ENCODE data around the gene SMYD3.
"Not testable (repeated sequence)": the region's sequence is repeated elsewhere in the genome, so short reads cannot be mapped to it uniquely, and the experiment has no call there.

Gene SMYD3

DNA sequence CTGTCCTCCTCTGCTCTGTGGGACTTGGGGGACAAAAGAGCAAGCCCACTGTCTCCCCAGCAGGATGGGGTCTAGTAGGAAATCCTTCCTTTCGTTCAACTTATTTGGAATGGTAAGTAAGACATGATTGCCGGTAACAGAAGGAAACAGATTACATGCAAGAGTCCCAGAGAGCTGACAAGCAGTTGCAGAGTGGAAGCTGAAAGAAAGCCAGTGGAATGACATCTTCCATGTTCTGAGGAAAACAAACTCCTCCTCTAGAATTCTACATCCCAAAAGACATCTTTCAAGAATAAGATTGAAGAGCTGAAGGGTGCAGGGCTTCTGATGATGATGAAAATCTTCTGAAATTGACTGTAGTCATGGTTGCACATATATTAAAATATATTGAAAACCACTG is 732.9 kb downstream of the SMYD3 start:
- DNase-seq, result no peak

DNA sequence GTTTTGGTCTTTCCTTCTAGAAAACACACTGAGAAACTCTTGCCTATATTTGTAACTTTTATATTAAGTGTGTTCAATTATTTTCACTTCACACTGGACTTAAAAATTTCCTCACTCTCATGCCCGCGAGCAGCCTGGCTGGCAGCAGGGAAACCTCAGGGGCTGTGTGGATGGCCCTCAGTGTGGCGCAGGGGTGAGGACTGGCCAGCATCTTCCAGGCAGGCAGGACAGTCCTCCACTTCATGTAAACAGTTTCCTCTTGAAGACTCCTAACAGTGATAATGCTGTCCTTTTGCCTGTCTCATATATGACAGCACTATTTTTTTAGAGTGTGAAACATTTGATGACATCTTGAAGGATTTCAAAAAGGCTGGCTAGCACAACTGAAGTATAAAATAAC is 733.7 kb downstream of the SMYD3 start:
- DNase-seq, result no peak

DNA sequence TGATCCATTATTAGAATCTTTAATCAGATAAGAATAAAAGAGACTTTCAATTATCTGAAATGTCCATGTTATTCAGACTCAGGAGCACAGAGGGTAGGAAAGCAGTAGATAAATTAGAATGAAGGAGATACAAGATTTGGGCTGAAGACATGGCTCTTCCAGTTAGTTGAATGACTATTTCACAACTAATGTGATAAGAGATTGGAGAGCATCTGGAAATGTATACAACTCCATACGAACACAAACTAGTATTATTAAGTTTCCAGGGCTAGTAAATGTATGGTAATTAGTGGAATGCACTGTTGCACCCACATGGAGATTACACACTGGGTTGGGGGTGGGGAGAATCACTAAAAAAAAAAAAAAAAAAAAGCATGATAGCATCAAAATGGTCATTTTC is 734.3 kb downstream of the SMYD3 start:
- DNase-seq, result no peak

DNA sequence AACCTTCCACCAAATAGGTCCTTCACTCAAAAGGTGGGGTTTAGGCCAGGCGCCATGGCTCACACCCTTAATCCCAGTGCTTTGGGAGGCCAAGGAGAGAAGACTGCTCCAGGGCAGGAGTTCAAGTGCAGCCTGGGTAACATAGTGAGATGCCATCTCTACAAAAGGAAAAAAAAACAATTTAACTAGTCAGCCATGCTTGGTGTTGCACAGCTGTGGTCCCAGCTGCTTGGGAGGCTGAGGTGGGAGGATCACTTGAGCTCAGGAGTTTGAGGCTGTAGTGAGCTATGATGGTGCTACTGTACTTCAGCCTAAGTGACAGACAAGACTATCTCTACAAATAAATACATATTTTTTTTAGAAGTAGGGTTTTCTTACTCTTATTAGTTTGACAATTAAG is 734.8 kb downstream of the SMYD3 start:
- DNase-seq, result no peak

DNA sequence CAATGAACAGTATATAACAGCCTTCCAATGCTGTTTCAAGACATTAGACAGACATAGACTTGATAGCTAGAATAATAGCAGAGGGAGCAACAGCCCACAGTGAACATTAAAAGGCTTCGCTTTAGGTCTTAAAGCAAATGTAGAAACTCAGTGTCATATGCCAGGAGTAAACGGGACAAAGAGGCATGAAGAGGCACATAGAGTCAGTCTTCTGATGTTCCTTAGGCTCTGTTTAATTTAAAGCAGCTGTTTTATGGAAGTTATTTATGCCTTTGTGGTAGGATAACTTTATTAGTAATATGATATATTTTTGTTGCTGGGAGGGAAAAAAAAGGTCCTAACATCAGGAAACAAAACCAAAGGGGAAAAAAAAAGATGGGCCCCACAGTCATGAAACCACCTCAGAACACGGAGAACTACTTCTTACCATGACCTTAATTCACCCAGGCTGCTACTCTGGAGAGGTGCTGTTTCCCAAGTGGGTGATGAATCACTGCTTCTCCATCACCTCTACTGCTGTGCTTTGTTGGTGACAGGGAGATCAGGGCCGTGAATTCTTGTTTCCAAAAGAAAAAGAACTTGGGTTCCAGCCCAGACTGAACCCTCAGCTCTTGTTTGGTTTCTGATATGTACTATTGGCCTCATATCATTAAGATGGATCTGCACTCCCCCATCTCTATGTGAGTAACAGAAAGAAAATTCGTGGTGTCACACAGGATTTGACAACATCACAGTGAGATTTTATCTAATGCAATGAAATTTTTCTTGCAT is 735.4 kb downstream of the SMYD3 start:
- no peak for DNase-seq

DNA sequence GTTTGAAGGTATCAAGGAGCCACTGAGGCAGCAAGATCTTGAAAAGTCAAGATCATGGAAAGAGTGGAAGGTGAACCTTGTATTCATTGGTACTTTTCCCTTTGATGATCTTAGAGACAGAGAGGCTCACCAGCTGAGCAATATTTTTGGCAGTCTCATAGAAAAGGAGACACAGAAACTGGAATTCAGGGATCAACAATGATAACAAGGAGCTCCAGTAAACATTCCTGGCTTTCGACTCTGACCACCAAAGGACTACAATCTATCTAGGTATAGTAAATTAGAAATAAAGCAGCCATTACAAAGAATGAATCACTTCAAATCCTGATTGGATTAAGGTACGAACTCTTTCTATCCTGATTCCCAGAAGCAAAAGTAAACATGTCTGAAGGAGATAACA is 736.9 kb downstream of the SMYD3 start:
- no peak for DNase-seq

DNA sequence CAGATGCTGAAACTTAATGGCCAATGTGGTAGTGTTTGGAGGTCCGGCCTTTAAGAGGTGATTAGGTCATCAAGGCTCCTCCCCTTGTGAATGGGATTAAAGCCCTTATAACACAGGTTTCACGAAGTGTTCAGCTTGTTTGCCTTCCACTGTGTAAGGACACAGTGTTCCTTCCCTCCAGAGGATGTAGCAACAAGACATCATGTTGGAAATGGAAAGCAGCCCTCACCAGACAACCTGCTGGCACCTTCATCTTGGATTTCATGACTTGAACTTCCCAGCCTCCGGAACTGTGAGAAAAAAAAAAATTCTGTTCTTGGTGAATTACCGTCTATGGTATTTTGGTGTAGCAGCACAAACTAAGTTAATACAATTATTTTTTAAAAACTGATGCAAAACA is 738.5 kb downstream of the SMYD3 start:
- no peak for DNase-seq

DNA sequence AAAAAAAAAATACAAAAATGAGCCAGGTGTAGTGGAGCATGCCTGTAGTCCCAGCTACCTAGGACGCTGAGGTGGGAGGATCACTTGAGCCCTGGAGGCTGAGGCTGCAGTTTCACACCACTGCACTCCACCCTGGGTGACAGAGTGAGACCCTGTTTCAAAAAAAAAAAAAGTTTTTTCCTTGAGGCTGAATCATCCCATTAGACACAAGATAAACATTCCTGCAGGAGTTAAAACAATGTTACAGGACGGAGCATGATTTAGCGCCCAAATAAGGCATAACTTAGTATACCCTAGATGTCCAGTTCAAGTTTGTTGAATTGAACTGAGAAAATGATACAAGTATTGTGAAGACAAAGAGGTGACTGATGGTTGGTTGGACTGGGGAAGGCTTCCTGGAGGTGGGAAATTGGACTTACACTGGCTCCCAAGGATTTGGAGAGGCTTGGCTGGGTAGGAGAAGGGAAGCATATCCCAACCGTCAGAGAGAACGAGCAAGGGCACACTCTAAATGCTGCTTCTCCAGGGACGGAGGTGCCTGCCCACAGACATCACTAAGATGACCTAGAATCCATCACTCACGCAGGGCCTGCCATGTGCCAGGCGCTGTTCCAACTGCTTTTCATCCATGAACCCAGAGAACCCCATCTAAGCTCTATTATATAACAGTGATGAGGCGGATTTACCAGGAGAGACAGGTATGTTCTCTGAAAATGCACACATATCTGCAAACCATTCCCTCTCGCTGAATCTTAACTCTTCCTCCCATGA is 741.7 kb downstream of the SMYD3 start:
- DNase-seq, result no peak

DNA sequence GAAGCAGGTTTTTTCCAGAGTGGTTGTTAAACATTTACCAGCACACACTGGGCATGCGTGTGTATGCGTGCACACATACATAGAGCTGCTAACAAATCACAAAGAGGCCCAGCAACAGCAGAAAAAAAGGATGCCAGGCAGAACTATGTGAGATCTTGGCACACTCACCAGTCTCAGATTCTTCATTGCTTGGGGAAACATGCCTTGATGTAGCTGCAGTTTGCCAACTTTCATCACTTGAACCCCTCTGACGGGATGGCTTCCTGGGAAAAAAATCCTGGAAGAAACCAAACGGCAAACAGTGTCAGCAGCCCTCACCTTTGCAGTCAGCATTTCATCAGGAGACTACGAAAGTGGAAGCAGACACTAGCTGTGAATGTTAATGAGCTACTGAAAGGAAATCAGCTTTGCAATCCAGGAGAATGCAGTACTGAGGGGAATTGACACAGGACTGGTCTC is 743.2 kb downstream of the SMYD3 start:
- DNase-seq, result no peak

DNA sequence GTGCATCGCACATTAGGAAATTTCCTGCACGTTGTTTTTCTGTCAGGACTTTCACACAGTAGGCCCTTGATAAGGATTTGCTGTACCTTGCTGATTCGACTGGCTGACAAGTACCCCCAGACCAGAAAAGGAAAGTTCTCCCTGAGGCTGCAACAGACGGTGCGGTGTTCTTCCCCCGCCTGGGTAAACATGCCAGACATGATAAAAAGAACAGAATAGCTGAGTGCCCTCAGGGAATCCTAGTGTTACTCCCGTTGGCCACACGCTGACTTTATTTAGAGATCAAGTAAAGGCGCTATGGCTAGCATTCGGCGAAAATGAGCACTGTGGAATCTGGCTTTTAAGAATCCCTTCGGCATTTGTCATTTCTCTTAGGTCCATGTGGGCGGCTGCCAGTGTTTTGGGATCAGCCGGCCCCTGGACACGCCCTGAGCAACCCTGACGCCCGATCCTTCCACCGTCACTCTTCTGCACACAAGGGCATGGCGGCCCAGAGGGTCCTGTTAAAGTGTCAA is 744.6 kb downstream of the SMYD3 start:
- no peak for DNase-seq

DNA sequence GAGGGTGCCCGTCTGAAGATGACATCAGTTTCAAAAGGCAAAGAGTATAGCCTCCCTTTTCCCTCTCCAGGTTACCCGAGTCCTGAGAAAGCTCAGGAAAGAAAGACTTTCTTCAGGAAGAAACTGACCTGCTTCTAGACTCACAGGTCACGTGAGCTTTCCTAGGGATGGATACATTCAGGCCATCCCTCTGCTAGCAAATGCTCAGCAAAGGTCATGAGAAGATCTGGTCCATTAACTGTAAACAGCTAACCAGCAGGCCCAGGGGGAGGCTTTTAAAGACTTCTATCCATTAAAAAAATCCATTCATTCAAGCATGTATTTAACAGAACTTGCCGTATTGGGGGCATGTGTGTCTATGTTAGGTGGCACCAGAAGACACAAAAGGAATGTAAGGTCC is 746.8 kb downstream of the SMYD3 start:
- DNase-seq, result no peak

DNA sequence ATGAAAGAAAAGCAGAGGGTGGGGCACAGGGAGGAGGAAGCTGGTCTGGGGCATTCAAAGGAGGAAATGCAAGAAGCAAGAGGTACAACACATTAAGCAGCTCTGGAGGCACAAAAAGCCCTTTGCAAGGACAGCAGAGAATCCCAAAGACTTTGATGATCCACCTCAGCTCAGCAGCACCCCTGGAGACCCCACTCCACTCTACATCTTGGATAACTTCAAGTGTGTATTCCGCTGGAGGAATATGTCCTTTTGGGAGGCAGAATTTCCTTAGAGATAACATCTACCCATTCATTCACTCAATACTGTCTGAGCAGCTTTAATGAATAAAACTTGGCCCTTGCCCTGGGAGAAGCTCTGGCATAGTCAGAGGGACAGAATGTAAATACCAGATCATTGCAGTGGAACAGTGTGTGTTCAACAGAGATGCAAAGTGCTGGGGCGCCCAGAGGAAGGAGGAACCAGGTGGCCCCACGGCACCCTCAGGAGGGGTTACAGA is 752.6 kb downstream of the SMYD3 start:
- DNase-seq, result no peak

DNA sequence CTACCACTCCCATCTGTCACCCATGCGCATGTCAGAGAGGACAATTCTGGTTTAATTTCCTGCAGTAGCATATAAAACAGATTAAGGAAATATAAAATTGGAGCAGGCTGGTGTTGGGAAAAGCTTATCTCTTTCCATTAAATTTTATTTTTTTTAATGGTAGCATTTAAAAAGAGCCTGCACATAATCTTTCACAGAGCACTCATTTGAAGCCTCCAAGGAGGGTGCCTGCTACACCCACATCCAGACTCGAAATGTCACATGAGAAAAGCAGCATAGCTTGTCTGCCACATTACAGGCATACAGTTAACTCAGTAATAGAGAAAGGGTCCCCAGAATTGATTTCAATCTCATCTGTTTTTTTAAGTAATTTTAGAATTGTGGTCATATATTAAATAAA is 753.3 kb downstream of the SMYD3 start:
- DNase-seq, result no peak

DNA sequence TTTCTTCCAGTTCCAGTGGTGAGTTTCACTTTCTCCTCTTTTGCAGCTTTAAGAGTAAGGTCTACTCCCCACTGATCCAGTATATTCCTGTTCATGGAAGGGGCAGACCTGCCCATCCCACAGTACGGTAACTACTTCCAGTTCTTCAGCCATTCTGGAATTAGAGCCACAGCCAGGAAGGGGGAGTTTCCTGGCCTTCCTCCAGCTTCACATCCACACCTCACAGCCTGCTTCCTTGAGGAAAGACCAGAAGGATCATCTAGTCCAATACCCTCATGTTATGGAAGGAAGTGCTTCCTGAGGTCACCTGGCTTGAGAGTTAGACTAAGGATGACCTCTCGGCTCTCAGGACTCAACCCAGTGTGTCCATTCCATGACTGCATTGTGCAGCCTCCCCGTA is 754.5 kb downstream of the SMYD3 start:
- no peak for DNase-seq

DNA sequence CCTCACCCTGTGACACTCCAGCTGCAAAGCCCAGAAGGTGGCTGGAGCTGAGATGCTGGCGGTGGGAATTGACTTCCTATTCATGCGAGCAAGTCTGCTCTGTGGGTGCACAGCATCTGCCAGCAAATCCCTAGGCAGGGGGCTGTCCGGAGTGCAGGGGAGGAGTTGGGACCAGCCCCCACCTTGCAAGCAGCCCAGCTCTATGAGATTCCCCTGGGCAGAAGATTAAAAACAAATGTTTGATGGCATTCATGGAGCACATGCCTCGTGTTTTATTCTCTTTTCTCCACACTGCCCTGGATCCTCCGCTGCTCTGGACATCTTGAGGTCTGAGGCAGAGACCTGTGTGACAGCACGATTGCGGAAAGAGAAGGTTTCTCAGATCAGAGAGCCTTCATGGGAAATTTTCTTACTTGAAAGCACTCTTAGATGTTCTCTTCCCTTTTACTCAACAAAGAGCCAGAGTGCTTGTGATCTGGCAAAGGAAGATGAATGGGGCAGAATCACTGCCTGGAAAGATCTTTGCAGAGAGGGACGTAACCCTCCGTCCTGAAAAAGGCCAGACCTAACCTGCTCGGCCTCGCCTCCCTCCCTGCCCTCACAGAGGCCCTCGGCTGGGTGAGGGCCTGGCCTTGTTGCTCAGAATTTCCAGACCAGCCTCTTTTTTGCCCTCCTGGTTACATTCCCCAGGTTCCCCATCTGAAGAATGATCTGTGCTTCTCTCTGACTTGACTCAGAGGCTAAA is 755.2 kb downstream of the SMYD3 start:
- DNase-seq, result no peak

DNA sequence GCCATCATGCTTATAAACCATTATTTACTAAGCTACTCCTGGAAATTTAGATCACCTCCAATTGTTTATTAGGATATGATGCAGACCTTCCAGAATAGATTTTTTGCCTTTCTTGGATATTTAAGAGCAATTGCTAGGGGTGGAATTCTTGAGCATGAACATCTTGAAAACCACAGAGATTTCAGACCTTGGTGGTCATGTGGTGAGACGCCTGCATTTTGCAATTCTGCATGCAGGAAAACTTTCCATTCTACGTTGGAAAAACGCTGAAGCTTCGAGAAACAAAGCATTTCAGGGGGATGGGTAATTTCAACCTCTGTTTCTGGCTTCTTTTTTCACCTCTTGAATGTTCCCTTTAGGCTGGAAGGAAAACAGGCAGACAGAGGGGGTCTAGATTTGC is 756.0 kb downstream of the SMYD3 start:
- no peak for DNase-seq

DNA sequence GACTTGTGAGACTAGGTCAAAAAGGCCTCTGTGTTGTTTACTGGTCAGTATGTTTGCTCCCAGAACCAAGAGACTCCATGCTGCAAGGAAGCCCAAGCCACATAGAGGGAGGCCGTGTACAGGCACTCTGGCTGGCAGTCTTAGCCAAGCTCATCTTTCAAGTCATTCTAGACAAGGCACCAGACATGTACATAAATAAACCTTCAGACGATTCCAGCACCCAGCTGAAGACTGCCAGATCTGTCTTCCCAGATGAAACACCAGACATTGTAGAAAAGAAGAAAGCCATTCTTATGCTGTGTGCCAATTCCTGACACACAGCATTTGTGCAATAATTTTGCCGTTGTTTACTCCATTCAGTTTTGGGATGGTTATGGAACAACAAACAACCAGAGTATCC is 756.8 kb downstream of the SMYD3 start:
- no peak for DNase-seq

DNA sequence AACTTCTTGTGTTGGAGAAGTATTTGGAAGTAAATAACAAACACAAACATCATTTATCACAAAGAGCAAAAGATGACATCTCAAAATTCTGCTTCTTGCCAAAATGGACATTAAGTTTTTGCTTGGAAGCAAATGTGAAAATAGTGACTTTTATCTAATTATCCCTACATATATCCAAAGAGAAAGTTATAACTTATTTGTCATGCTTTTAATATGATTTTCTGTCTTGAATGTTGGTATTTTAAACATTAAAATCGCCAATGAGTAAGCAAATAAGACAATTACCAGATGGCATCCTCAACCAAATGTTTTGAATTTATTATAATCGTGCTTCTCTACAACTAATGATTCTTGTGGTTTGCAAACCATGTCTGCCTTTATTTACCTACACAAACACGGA is 758.0 kb downstream of the SMYD3 start:
- DNase-seq, result no peak

DNA sequence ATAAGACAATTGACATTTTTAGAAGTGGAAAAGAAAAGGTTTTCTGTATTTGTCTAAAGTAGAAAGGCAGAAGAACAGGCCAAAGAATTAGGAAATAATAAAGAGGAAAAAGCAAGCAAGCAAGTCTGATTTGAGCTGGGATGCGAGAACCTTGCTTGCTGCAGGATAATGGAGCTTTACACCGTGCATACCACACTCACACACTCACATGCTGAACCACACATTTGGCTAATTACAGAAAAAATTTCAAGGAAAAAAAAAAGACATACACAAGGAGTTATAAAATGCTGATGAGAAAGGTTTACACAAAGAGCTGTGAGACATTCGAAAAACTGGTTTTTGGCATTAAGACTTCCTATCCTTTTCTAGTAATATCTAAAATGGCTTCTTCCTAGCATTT is 758.4 kb downstream of the SMYD3 start:
- DNase-seq, result no peak

DNA sequence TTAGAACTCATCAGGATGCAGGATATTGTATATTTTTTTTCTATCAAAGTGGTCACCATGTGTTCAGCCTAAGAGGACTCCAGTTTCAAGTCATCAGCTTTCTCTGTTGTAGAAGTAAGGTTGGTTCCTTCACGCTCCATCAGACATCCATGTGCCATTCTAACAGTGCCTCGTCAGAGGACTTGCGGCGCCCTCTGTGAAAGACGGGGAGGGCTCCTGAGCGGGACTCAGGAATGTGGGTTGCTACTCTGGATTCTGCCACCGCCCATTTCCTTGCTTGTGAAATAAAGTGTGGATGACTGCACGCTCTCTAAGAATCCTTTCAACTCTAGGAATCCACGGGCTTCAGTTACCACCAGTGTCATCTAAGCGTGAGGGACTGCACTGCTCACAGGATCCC is 758.8 kb downstream of the SMYD3 start:
- DNase-seq, result no peak

DNA sequence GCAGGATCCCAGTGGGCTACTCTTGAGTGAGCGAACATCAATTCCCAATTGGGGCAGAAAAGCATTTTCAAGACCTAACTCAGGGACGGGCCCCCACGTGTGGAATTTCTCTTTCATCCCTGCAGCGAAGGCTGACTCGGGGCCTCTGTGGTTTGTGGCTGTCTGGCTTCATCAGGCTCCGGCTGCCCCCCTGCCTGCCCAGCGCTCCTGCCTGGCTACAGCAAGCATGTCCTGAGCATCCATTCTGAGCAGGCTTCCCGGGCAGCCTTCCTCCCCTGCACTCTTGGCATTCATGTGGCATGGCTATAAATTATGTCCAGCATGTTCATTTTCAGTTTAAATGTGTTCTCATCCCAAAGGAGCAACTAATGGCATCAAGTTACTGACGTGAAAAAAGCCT is 764.2 kb downstream of the SMYD3 start:
- no peak for DNase-seq

DNA sequence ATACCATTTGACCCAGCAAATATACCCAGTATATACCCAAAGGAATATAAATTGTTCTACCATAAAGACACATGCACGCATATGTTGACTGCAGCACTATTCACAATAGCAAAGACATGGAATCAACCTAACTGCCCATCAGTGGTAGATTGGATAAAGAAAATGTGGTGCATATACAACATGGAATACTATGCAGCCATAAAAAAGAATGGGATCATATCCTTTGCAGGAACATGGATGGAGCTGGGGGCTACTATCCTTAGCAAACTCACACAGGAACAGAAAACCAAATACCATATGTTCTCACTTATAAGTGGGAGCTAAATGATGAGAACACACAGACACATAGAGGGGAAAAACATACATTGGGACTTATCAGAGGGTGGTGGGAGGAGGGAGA is 766.7 kb downstream of the SMYD3 start:
- not testable (repeated sequence) for DNase-seq

DNA sequence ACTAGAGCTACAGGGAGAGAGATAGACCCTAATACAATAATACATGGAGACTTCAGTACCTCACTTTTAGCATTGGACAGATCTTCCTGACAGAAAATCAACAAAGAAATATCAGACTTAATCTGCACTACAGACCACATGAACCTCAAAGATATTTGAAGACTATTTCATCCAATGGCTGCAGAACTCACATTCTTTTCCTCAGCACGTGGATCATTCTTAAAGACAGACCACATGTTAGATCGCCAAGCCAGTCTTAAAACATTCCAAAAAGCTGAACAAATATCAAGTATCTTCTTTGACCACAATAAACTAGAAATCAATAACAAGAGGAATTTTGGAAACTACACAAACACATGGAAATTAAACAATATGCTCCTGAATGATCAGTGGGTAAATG is 776.3 kb downstream of the SMYD3 start:
- no peak for DNase-seq

All from activated CD8-positive, alpha-beta memory T cell treated with anti-CD3 and anti-CD28 coated beads, Interleukin-2, amount 50 U/mL, for 4 hours (primary cell).